B cell (primary cell): ENCODE data around the gene ERBB4. TPM values are rescaled to one million over a fixed set of nuclear protein-coding genes. Genes with fewer than 3 reads are reported as not detected.

ENCODE experiments used
- ATAC-seq: fragments of 200-7000 bp; cut with Tn5 transposase; one replicate; pipeline ENCODE4 v1.10.0; 2021; ENCODE audit warnings: low read depth, mild to moderate bottlenecking, moderate number of reproducible peaks, moderate library complexity
- CTCF ChIA-PET: fragments of 350-600 bp; sonication (Branson Sonifier 250); formaldehyde crosslinking; loops from one replicate; lab custom pipeline; 2021; ENCODE audit warnings: antibody characterized with exemption, inconsistent platforms; lab: Charles Lee
- POLR2A ChIA-PET: fragments of 350-600 bp; sonication (Branson Sonifier 250); formaldehyde crosslinking; loops from one replicate; lab custom pipeline; 2021; ENCODE audit warnings: antibody characterized with exemption; lab: Charles Lee
- DNase-seq: peaks from one replicate; pipeline ENCODE4 v3.0.0; 2013
- H2AFZ ChIP-seq: 2 replicates; pipeline ENCODE4 v1.6.1; 2012; ENCODE audit warnings: mild to moderate bottlenecking, low read depth, low read length; ENCODE audit not compliant: insufficient read depth, poor library complexity, severe bottlenecking
- H3K27ac ChIP-seq, 2 donors: 1 replicate in 1 of 2; 2 replicates in 1 of 2; pipeline ENCODE4 v1.5.1; 2012 to 2013; ENCODE audit warnings: low read length in 2 of 2, mild to moderate bottlenecking in 2 of 2, moderate library complexity in 1 of 2
- H3K27me3 ChIP-seq, 4 experiments: fragments of 200-600 bp in 1 of 4; sonication (generic) in 1 of 4; replicated peaks in 1 of 4; 1 replicate in 2 of 4; 2 replicates in 2 of 4; pipeline versions ENCODE4 v1.6.1 to v1.7.0; 2013 to 2016; ENCODE audit warnings: low read length in 3 of 4, mild to moderate bottlenecking in 2 of 4, mixed read lengths in 1 of 4, moderate library complexity in 1 of 4; ENCODE audit not compliant: insufficient read depth in 4 of 4, control insufficient read depth in 3 of 4; ENCODE audit errors: control extremely low read depth in 1 of 4
- H3K36me3 ChIP-seq, 2 experiments: replicated peaks in 1 of 2; 1 replicate in 1 of 2; 2 replicates in 1 of 2; pipeline versions ENCODE4 v1.6.1 to v1.7.1; 2013; ENCODE audit warnings: low read length in 1 of 2; ENCODE audit not compliant: insufficient read depth in 2 of 2, control insufficient read depth in 1 of 2; ENCODE audit errors: control extremely low read depth in 1 of 2, extremely low read depth in 1 of 2
- H3K4me1 ChIP-seq, 2 donors: fragments of 200-600 bp in 1 of 2; sonication (generic) in 1 of 2; 1 replicate in 1 of 2; 2 replicates in 1 of 2; pipeline versions ENCODE4 v1.5.1 to v1.6.1; 2013 to 2017; ENCODE audit warnings: low read length in 2 of 2; ENCODE audit not compliant: control insufficient read depth in 2 of 2, insufficient read depth in 2 of 2
- H3K4me2 ChIP-seq: replicated peaks from 2 replicates; pipeline ENCODE3; 2012; ENCODE audit warnings: mild to moderate bottlenecking, low read depth, low read length; ENCODE audit not compliant: poor library complexity, severe bottlenecking
- H3K4me3 ChIP-seq, 5 experiments: fragments of 200-600 bp in 1 of 5; sonication (generic) in 1 of 5; 1 replicate in 3 of 5; 2 replicates in 2 of 5; pipeline versions ENCODE4 v1.5.1 to v1.7.0; 2011 to 2016; ENCODE audit warnings: low read length in 4 of 5, mild to moderate bottlenecking in 4 of 5, low read depth in 2 of 5, control low read depth in 1 of 5, moderate library complexity in 1 of 5; ENCODE audit not compliant: insufficient read depth in 1 of 5; ENCODE audit errors: control extremely low read depth in 1 of 5, extremely low read depth in 1 of 5
- H3K79me2 ChIP-seq: fragments of 200-600 bp; sonication (generic); one replicate; pipeline ENCODE4 v1.6.0; 2016; ENCODE audit warnings: low read length; ENCODE audit not compliant: control insufficient read depth, insufficient read depth
- H3K9ac ChIP-seq: fragments of 200-600 bp; sonication (generic); 2 replicates; pipeline ENCODE4 v1.6.1; 2017; ENCODE audit warnings: mild to moderate bottlenecking, low read length, moderate library complexity
- H3K9me3 ChIP-seq, 3 donors: one replicate each; pipeline versions ENCODE4 v1.6.1 to v1.7.1; 2013; ENCODE audit warnings: low read length in 2 of 3; ENCODE audit not compliant: control insufficient read depth in 2 of 3, insufficient read depth in 1 of 3; ENCODE audit errors: control extremely low read depth in 1 of 3
- H4K20me1 ChIP-seq: 2 replicates; pipeline ENCODE4 v1.6.0; 2012; ENCODE audit warnings: mild to moderate bottlenecking, low read length; ENCODE audit not compliant: insufficient read depth, control insufficient read depth, poor library complexity, severe bottlenecking
- H3K27ac Mint-ChIP-seq: one replicate; pipeline ENCODE4 v1.8.0; 2021; ENCODE audit warnings: mixed read lengths
- H3K27me3 Mint-ChIP-seq: one replicate; pipeline ENCODE4 v1.8.0; 2021; ENCODE audit warnings: mixed read lengths
- H3K4me1 Mint-ChIP-seq: one replicate; pipeline ENCODE4 v1.8.0; 2021; ENCODE audit warnings: mixed read lengths
- H3K4me3 Mint-ChIP-seq: one replicate; pipeline ENCODE4 v1.8.0; 2021; ENCODE audit warnings: mixed read lengths
- H3K9me3 Mint-ChIP-seq: one replicate; pipeline ENCODE4 v1.8.0; 2022; ENCODE audit warnings: mixed read lengths; ENCODE audit not compliant: insufficient read depth
- EZH2 ChIP-seq: IDR thresholded peaks from 2 replicates; pipeline ENCODE4 v1.6.1; 2012; ENCODE audit warnings: borderline replicate concordance, low read depth, mild to moderate bottlenecking, moderate library complexity, low read length; ENCODE audit not compliant: insufficient read depth, poor library complexity, severe bottlenecking
- WGBS: methylation state at CpG from one replicate; pipeline ENCODE4 v1.1.5; 2013; ENCODE audit warnings: missing lambda C conversion rate; ENCODE audit not compliant: insufficient coverage; 5-methylcytosine and 5-hydroxymethylcytosine counted together
- intact Hi-C: fragments of 100-400 bp; cut with micrococcal nuclease; formaldehyde crosslinking; loops from one replicate; pipeline ENCODE4 v1.10.0; 2022
- polyA plus RNA-seq: library from polyadenylated mRNA; depleted of rRNA; stranded (reverse); fragments of >200 nt; gene quantifications from 2 replicates; pipeline ENCODE4 v1.2.3, GENCODE V29; 2012
- total RNA-seq, 2 donors: library from RNA; stranded (reverse); fragments of 120-200 nt in 1 of 2; gene quantifications; 1 replicate in 1 of 2; 2 replicates in 1 of 2; pipeline versions ENCODE4 v1.2.3 to v1.2.4, GENCODE V29; 2013 to 2022
- TF ChIP-seq, protein P1 (sequence below): fragments of 200-600 bp; IDR thresholded peaks from one replicate; pipeline ENCODE4 v1.8.0; 2022; ENCODE audit warnings: antibody characterized with exemption, mild to moderate bottlenecking

Gene ERBB4
- total and polyA plus RNA-seq, 2 donors (not counting 1 experiment from before 2014, with no cell fraction given): not detected

DNA sequence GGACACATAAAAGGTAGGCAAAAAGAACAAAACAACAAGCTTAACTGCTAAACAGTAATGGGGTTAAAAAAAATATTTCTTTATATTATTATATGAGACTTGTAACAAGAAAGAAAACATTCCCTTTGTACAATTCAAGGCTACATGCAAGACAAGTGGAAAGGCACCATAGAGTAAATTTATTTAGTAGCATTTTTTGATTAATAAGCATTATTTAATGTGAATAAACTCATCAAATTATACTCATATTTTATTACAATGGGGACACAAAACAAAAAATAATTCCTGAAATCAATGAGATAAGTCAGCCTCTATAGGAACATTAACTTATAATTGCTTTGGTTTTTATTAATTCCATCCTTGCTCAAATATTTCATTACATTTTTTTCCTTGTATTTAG lies 809.2 kb downstream of the ERBB4 start:
- Histone ChIP-seq H3K9ac (no peak overlapping the region), H3K27ac (no peak overlapping the region), H3K4me3 (no peak overlapping the region), H3K79me2 (no peaks in the 10 kb centered on the region), H3K4me1 (no peaks in the 10 kb centered on the region), H3K4me2 (no peak overlapping the region), H3K9me3 (no peaks in the 10 kb centered on the region), H4K20me1 (no peaks in the 10 kb centered on the region), H2AFZ (no peak overlapping the region), H3K36me3 (no peaks in the 10 kb centered on the region), H3K27me3 (no peaks in the 10 kb centered on the region)
- DNase-seq: no peak
- no peaks in the 10 kb centered on the region for H3K4me1 Mint-ChIP-seq
- no peaks in the 10 kb centered on the region for H3K9me3 Mint-ChIP-seq
- H3K27ac Mint-ChIP-seq: no peak overlapping the region
- POLR2A ChIA-PET: no interaction called here
- no peaks in the 10 kb centered on the region for H3K27me3 Mint-ChIP-seq
- TF ChIP-seq EZH2: no peak
- TF ChIP-seq, protein P1, sequence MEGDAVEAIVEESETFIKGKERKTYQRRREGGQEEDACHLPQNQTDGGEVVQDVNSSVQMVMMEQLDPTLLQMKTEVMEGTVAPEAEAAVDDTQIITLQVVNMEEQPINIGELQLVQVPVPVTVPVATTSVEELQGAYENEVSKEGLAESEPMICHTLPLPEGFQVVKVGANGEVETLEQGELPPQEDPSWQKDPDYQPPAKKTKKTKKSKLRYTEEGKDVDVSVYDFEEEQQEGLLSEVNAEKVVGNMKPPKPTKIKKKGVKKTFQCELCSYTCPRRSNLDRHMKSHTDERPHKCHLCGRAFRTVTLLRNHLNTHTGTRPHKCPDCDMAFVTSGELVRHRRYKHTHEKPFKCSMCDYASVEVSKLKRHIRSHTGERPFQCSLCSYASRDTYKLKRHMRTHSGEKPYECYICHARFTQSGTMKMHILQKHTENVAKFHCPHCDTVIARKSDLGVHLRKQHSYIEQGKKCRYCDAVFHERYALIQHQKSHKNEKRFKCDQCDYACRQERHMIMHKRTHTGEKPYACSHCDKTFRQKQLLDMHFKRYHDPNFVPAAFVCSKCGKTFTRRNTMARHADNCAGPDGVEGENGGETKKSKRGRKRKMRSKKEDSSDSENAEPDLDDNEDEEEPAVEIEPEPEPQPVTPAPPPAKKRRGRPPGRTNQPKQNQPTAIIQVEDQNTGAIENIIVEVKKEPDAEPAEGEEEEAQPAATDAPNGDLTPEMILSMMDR: no peak
- CTCF ChIA-PET: no interaction called here
- H3K4me3 Mint-ChIP-seq: no peak overlapping the region
- ATAC-seq: no peak
- intact Hi-C loops: no loop called here

DNA sequence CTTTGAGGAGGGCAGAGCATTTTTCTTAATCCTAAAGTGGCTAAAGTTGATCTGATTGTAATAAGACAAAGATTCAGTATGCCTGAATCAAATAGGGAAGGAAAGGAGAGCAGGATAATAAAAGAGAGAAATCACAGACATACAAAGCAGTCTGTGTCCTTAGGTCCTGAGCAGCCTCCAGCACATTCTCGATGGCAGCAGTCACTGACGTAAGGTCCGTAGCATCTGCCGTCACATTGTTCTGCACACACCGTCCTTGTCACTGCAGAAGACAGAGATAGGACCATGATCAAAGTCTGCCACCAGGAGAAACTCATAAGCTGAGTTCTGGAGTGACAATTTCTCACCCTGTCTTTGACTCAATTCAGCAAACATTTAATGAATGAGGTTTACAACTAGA lies 813.7 kb downstream of the ERBB4 start:
- Histone ChIP-seq H3K36me3 (no peaks in the 10 kb centered on the region), H3K27ac (no peak overlapping the region), H4K20me1 (no peaks in the 10 kb centered on the region), H3K4me2 (no peak overlapping the region), H2AFZ (no peak overlapping the region), H3K4me1 (no peaks in the 10 kb centered on the region), H3K27me3 (no peaks in the 10 kb centered on the region), H3K9ac (no peak overlapping the region), H3K79me2 (no peaks in the 10 kb centered on the region), H3K9me3 (no peaks in the 10 kb centered on the region), H3K4me3 (no peak overlapping the region)
- DNase-seq (no peak), ATAC-seq (no peak)
- Mint-ChIP-seq H3K9me3 (no peaks in the 10 kb centered on the region), H3K27ac (no peak overlapping the region), H3K4me3 (no peak overlapping the region), H3K27me3 (no peaks in the 10 kb centered on the region), H3K4me1 (no peaks in the 10 kb centered on the region)
- TF ChIP-seq, protein P1: no peak
- TF ChIP-seq EZH2: no peak
- CTCF ChIA-PET: no interaction called here
- intact Hi-C loops: no loop called here
- 87% methylated on average over 5 of the region's 5 CpGs for WGBS
- POLR2A ChIA-PET: no interaction called here
